Mesothelial cell of epicardium (in vitro differentiated cells): ENCODE measurements around the gene STAMBP. TPM values are rescaled to one million over a fixed set of nuclear protein-coding genes. Genes with fewer than 3 reads are reported as not detected.

ENCODE experiments used
- DNase-seq, 2 experiments: peaks; one replicate each; pipeline ENCODE4 v3.0.0; 2021; ENCODE audit warnings: low spot score in 2 of 2; ENCODE audit not compliant: unreplicated experiment in 2 of 2
- H3K27ac Mint-ChIP-seq: 2 replicates; pipeline ENCODE4 v1.8.0; 2021; ENCODE audit warnings: mixed read lengths
- H3K27me3 Mint-ChIP-seq: 2 replicates; pipeline ENCODE4 v1.8.0; 2021; ENCODE audit warnings: low read depth, mixed read lengths
- H3K36me3 Mint-ChIP-seq: 2 replicates; pipeline ENCODE4 v1.8.0; 2021; ENCODE audit warnings: mixed read lengths
- H3K4me1 Mint-ChIP-seq: 2 replicates; pipeline ENCODE4 v1.8.0; 2021; ENCODE audit warnings: mixed read lengths
- H3K4me3 Mint-ChIP-seq: 2 replicates; pipeline ENCODE4 v1.8.0; 2021; ENCODE audit warnings: mild to moderate bottlenecking, moderate library complexity, mixed read lengths
- H3K9me3 Mint-ChIP-seq: 2 replicates; pipeline ENCODE4 v1.8.0; 2021; ENCODE audit warnings: mixed read lengths
- total RNA-seq: library from RNA; stranded (reverse); gene quantifications from 3 replicates; pipeline ENCODE4 v1.2.1, GENCODE V29; 2021
- TF ChIP-seq, protein P1 (sequence below): fragments of 200-600 bp; sonication (generic); IDR thresholded peaks from one replicate; pipeline ENCODE4 v1.5.0; 2021; ENCODE audit warnings: antibody characterized with exemption; ENCODE audit not compliant: unreplicated experiment

STAMBP gene
- total RNA-seq, 1 donor from 2014 or later = 33.2 TPM

DNA sequence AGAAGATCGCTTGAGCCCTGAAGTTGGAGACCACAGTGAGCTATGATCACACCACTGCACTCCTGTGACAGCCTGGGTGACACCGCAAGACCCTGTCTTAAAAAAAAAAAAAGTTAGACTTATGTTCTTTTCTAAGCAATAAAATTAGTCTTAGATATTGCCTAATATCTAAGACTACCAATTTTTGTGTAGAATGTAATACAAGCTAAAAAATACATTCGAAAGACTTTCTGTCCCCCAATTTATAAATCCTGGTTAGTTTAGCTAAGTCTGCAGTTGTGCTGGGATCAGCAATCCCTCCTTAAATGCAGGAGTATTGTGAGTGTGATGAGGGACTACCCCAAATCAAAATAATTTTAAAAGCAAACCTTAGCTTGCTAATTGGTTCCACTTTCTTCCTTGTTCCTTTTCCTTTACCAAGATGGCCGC is 358 bp upstream of the STAMBP start:
- peak overlapping the region; percentile 99 for H3K27ac Mint-ChIP-seq

DNA sequence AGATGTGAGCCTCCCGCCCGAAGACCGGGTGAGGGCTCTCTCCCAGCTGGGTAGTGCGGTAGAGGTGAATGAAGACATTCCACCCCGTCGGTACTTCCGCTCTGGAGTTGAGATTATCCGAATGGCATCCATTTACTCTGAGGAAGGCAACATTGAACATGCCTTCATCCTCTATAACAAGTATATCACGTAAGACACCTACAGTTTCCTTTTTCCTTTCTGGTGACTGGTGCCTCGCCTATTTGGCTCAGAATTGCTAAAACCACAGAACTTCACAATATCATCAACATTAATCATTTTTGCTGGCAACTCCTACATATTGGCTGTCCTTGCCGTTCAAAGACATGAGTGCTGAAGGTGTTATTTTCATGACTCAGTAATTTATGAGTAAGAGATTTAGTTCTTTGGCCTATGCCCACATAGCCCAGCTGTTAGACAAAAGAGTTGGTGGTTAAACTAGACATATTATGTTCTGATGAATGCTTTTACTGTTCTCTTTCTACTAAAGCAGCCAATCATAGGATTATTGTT is 2.2 kb downstream of the STAMBP start:
- TF ChIP-seq, protein P1, sequence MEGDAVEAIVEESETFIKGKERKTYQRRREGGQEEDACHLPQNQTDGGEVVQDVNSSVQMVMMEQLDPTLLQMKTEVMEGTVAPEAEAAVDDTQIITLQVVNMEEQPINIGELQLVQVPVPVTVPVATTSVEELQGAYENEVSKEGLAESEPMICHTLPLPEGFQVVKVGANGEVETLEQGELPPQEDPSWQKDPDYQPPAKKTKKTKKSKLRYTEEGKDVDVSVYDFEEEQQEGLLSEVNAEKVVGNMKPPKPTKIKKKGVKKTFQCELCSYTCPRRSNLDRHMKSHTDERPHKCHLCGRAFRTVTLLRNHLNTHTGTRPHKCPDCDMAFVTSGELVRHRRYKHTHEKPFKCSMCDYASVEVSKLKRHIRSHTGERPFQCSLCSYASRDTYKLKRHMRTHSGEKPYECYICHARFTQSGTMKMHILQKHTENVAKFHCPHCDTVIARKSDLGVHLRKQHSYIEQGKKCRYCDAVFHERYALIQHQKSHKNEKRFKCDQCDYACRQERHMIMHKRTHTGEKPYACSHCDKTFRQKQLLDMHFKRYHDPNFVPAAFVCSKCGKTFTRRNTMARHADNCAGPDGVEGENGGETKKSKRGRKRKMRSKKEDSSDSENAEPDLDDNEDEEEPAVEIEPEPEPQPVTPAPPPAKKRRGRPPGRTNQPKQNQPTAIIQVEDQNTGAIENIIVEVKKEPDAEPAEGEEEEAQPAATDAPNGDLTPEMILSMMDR = no peak
- peaks cover 9% of the 10 kb centered on the region for H3K27me3 Mint-ChIP-seq
- peaks cover 22% of the 10 kb centered on the region for H3K4me1 Mint-ChIP-seq
- H3K4me3 Mint-ChIP-seq = peak overlapping the region; percentile 91
- no peaks in the 10 kb centered on the region for H3K9me3 Mint-ChIP-seq
- peaks cover 19% of the 10 kb centered on the region for H3K36me3 Mint-ChIP-seq
- DNase-seq = no peak
- H3K27ac Mint-ChIP-seq = no peak overlapping the region

More for the DNA sequence above, 358 bp upstream of the STAMBP start:
- TF ChIP-seq, protein P1 = no peak
- H3K36me3 Mint-ChIP-seq = peaks cover 9% of the 10 kb centered on the region
- H3K4me1 Mint-ChIP-seq = peaks cover 22% of the 10 kb centered on the region
- peak overlapping the region; percentile 91 for H3K4me3 Mint-ChIP-seq
- no peaks in the 10 kb centered on the region for H3K9me3 Mint-ChIP-seq
- no peak for DNase-seq
- peaks cover 19% of the 10 kb centered on the region for H3K27me3 Mint-ChIP-seq

DNA sequence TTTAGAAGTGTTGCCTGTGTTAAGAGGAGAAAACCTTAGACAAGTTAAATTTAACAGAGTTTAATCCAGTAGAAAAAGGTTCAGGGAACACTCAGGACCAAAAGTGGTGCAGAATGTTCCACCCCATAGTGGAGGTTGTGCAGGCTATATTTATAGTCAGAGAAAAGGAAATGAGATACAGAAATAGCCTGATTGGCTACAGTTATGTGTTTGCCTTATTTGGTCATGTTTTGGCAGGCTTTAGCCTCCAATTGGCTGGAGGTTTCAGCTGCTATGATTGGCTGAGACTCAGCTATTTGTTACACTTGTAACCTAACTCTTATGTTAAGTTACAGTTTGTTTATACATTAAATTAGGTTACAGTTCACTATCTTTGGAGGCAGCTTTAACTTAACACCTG is 4.2 kb downstream of the STAMBP start:
- Mint-ChIP-seq H3K4me1 (peaks cover 22% of the 10 kb centered on the region), H3K27me3 (no peaks in the 10 kb centered on the region), H3K9me3 (no peaks in the 10 kb centered on the region), H3K36me3 (peaks cover 19% of the 10 kb centered on the region), H3K4me3 (no peak overlapping the region), H3K27ac (no peak overlapping the region)
- no peak for DNase-seq
- TF ChIP-seq, protein P1 = no peak

DNA sequence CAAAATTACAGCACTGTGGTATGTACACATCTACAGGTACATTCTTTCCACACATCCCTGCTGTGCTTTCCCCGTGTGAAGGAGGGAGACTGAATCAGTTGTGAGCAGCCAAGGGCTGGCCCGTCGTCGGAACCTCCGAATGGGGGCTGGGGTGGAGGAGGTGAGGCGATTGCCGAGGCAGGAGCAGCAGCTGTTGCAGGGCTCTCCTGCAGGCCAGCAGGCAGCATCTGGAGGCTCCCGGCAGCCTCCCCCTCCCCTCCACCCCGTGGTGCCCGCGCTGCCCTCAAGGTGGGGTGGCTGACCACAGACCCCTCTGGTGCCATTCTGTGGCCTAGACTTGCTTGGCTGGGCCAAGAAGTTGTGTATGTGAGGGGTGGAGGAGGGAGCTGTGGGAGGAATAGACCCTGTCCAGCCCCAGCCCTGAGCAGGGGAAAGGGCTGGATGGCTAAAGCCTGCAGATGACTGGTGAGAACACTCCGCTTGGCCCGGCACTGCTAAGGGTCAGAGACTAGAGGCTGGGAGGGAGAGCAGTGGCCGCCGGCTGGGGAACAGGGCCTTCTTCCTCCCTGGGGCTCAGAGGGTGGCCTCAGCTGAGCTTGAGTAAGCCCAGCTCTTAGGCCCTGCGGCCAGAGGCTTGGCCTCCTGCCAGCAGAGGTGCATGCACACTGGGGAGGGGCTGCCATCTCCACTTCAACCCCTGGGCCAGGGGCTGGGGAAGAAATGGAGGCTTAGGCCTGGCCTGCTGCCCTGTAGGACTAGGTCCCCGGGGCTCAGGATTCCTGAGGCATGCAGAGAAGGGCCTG is 7.6 kb downstream of the STAMBP start:
- Mint-ChIP-seq H3K4me1 (no peaks in the 10 kb centered on the region), H3K4me3 (no peak overlapping the region), H3K9me3 (no peaks in the 10 kb centered on the region), H3K27ac (peak overlapping the region; percentile 60), H3K27me3 (no peaks in the 10 kb centered on the region), H3K36me3 (peaks cover 21% of the 10 kb centered on the region)
- no peak for DNase-seq
- TF ChIP-seq, protein P1 = no peak

DNA sequence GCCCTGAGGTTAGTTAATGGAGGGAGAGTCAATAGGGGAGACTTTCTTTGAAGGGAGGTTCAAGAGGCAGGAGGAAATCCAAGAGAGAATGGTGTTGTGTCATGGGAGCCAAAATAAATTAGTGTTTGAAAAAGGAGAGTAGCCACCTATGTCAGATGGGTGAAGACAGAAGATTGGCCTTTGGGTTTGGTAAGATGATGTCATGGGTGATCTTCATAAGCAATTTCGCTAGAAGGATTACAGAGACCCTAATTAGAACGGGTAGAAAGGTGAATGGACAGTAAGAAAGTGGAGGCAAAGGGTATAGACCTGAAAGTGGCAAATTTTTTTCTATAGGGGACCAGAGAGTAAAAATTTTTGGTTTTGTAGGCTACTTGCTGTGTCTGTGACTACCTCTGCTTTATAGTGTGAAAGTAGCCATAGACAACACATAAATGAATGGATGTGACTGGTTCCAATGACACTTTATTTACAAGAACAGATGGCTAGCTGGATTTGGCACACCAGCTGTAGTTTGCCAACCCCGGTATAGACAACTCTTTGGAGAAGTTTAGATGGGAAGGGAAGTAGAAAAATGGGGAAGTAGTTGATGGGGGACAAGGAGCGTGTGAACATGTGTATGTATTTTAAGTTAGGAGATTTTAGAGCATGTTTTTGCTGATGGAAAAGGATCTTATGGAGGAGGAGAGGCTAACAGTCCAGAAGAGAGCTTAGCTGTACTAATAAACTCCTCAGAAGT is 9.3 kb downstream of the STAMBP start:
- no peak for DNase-seq
- Mint-ChIP-seq H3K9me3 (no peaks in the 10 kb centered on the region), H3K4me1 (no peaks in the 10 kb centered on the region), H3K36me3 (peaks cover 14% of the 10 kb centered on the region), H3K27me3 (no peaks in the 10 kb centered on the region), H3K4me3 (no peak overlapping the region), H3K27ac (no peak overlapping the region)
- TF ChIP-seq, protein P1 = no peak
